Endothelial cell of umbilical vein (primary cell): ENCODE results near the gene VDAC2. TPM values are rescaled to one million over a fixed set of nuclear protein-coding genes. Genes with fewer than 3 reads are reported as not detected.
"Not testable (repeated sequence)": the region's sequence is repeated elsewhere in the genome, so short reads cannot be mapped to it uniquely, and the experiment has no call there.

ENCODE experiments used
- BruUV-seq: library from RNA; stranded (reverse); fragments of 400-500 nt; replicated peaks from 2 replicates; lab custom pipeline; 2021; lab: Mats Ljungman, UMichigan
- CTCF ChIA-PET: fragments of 300-600, 350-600 bp; sonication (Branson Sonifier 250); formaldehyde crosslinking; loops from one replicate; lab custom pipeline; 2021; ENCODE audit warnings: antibody characterized with exemption, inconsistent platforms; lab: Charles Lee
- POLR2A ChIA-PET: fragments of 300-600, 350-600 bp; sonication (Branson Sonifier 250); formaldehyde crosslinking; loops from one replicate; lab custom pipeline; 2021; ENCODE audit warnings: antibody characterized with exemption, inconsistent platforms; lab: Charles Lee
- DNase-seq: peaks from one replicate; pipeline ENCODE4 v3.0.0-alpha.2; 2011; ENCODE audit warnings: low read depth, low spot score
- FAIRE-seq: peaks from 2 replicates; lab custom pipeline; 2011; peaks lifted over from hg19 to GRCh38; lab: Jason Lieb, UNC
- H2AFZ ChIP-seq: 2 replicates; pipeline ENCODE4 v1.6.0; 2012; ENCODE audit warnings: low read depth, low read length, control low read depth, inconsistent platforms
- H3K27ac ChIP-seq: 2 replicates; pipeline ENCODE4 v1.5.1; 2011; ENCODE audit warnings: low read depth, mild to moderate bottlenecking, control low read depth, low read length, moderate library complexity; ENCODE audit not compliant: insufficient read depth
- H3K27me3 ChIP-seq, 2 experiments: 2 replicates each; pipeline versions ENCODE4 v1.6.0 to v1.6.1; 2011; ENCODE audit warnings: low read length in 2 of 2, mixed read lengths in 1 of 2; ENCODE audit not compliant: control insufficient read depth in 2 of 2, insufficient read depth in 2 of 2
- H3K36me3 ChIP-seq, 2 experiments: 2 replicates in 1 of 2; 3 replicates in 1 of 2; pipeline ENCODE4 v1.5.1; 2011; ENCODE audit warnings: low read length in 2 of 2, mild to moderate bottlenecking in 1 of 2, moderate library complexity in 1 of 2; ENCODE audit not compliant: control insufficient read depth in 2 of 2, insufficient read depth in 2 of 2; ENCODE audit errors: extremely low read depth in 1 of 2
- H3K4me1 ChIP-seq: 3 replicates; pipeline ENCODE4 v1.5.1; 2011; ENCODE audit warnings: mild to moderate bottlenecking, low read length; ENCODE audit not compliant: control insufficient read depth, insufficient read depth; ENCODE audit errors: extremely low read depth
- H3K4me2 ChIP-seq: 2 replicates; pipeline ENCODE4 v1.6.1; 2011; ENCODE audit warnings: low read length, control low read depth, mixed read lengths; ENCODE audit not compliant: insufficient read depth
- H3K4me3 ChIP-seq, 3 experiments: fragments of 200-600 bp in 1 of 3; sonication (generic), shearing (Covaris generic) in 1 of 3; replicated peaks in 1 of 3; 2 replicates each; pipeline ENCODE4 v1.5.1; 2011 to 2016; ENCODE audit warnings: control low read depth in 3 of 3, low read length in 3 of 3, mild to moderate bottlenecking in 2 of 3, inconsistent platforms in 1 of 3, low read depth in 1 of 3, moderate library complexity in 1 of 3; ENCODE audit not compliant: insufficient read depth in 1 of 3
- H3K79me2 ChIP-seq: 2 replicates; pipeline ENCODE4 v1.6.0; 2012; ENCODE audit warnings: low read length, inconsistent platforms; ENCODE audit not compliant: control insufficient read depth, insufficient read depth
- H3K9ac ChIP-seq: replicated peaks from 2 replicates; pipeline ENCODE3; 2011; ENCODE audit warnings: low read length, control low read depth; ENCODE audit not compliant: insufficient read depth; ENCODE audit errors: extremely low read depth
- H3K9me1 ChIP-seq: replicated peaks from 3 replicates; pipeline ENCODE4 v1.6.0; 2011; ENCODE audit warnings: mild to moderate bottlenecking, low read length; ENCODE audit not compliant: control insufficient read depth, insufficient read depth; ENCODE audit errors: extremely low read depth
- H3K9me3 ChIP-seq: replicated peaks from 2 replicates; pipeline ENCODE4 v1.5.1; 2012; ENCODE audit warnings: low read length, inconsistent platforms; ENCODE audit not compliant: control insufficient read depth, insufficient read depth
- H4K20me1 ChIP-seq: replicated peaks from 2 replicates; pipeline ENCODE3; 2011; ENCODE audit warnings: mild to moderate bottlenecking, low read length; ENCODE audit not compliant: control insufficient read depth, insufficient read depth; ENCODE audit errors: extremely low read depth
- CTCF ChIP-seq, 2 donors: IDR thresholded peaks; 1 replicate in 1 of 2; 2 replicates in 1 of 2; pipeline ENCODE4 v1.5.1; 2011; ENCODE audit warnings: low read length in 2 of 2, mild to moderate bottlenecking in 2 of 2, moderate library complexity in 2 of 2, control low read depth in 1 of 2, inconsistent platforms in 1 of 2, low read depth in 1 of 2; ENCODE audit not compliant: insufficient read depth in 1 of 2; ENCODE audit errors: extremely low read depth in 1 of 2
- EZH2 ChIP-seq: IDR thresholded peaks from 2 replicates; pipeline ENCODE4 v1.6.1; 2012; ENCODE audit warnings: borderline replicate concordance, low read depth, mild to moderate bottlenecking, moderate library complexity, low read length, inconsistent platforms; ENCODE audit not compliant: severe bottlenecking
- FOS ChIP-seq: IDR thresholded peaks from 2 replicates; pipeline ENCODE4 v1.6.1; 2011; ENCODE audit warnings: mild to moderate bottlenecking, low read length, moderate library complexity, borderline replicate concordance; ENCODE audit not compliant: insufficient read depth
- GATA2 ChIP-seq: IDR thresholded peaks from 2 replicates; pipeline ENCODE4 v1.7.0; 2011; ENCODE audit warnings: low read depth, mild to moderate bottlenecking, moderate library complexity, mixed read lengths, low read length; ENCODE audit not compliant: insufficient read length, insufficient read depth
- JUN ChIP-seq: IDR thresholded peaks from 2 replicates; pipeline ENCODE4 v1.6.1; 2011; ENCODE audit warnings: borderline replicate concordance, low read depth; ENCODE audit not compliant: insufficient read length, insufficient read depth
- MYC ChIP-seq: IDR thresholded peaks from one replicate; pipeline ENCODE4 v1.6.1; 2011; ENCODE audit warnings: mild to moderate bottlenecking, low read depth, low read length
- POLR2A ChIP-seq: IDR thresholded peaks from 2 replicates; pipeline ENCODE4 v1.6.1; 2012; ENCODE audit warnings: low read depth, mild to moderate bottlenecking, control low read depth, low read length
- POLR2AphosphoS5 ChIP-seq: IDR thresholded peaks from 2 replicates; pipeline ENCODE4 v1.6.1; 2012; ENCODE audit warnings: low read depth, mild to moderate bottlenecking, control low read depth, low read length, moderate library complexity; ENCODE audit not compliant: insufficient read depth
- dilution Hi-C: fragments of 300-500 bp; cut with MboI; formaldehyde crosslinking; loops from one replicate; pipeline ENCODE4 v1.15.0; 2019; ENCODE audit warnings: low sequenced_read_pairs; ENCODE audit not compliant: extremely low pct_ligation_motif_present
- intact Hi-C: fragments of 100-400 bp; cut with micrococcal nuclease; formaldehyde crosslinking; loops from one replicate; pipeline ENCODE4 v1.10.0; 2022
- polyA plus RNA-seq, 4 experiments: library from polyadenylated mRNA; depleted of rRNA in 3 of 4; stranded (reverse) in 3 of 4; unstranded in 1 of 4; fragments of >200 nt; gene quantifications; 2 replicates each; pipeline versions ENCODE4 v1.2.1 to v1.2.3, GENCODE V29; 2011 to 2012; ENCODE audit warnings: missing spikeins in 1 of 4
- total RNA-seq: library from RNA; stranded (reverse); gene quantifications from 2 replicates; pipeline ENCODE4 v1.2.3, GENCODE V29; 2021
- TF ChIP-seq, protein P1 (sequence below): IDR thresholded peaks from 2 replicates; pipeline ENCODE4 v1.6.1; 2011; ENCODE audit not compliant: insufficient read depth, insufficient read length

VDAC2 gene
- total and polyA plus RNA-seq, 2 donors (not counting 3 experiments of a cell fraction or from before 2014, with no cell fraction given): 89.3 to 222 TPM

GRCh38 chr10:75220274-75220673 is 9.7 kb downstream of the VDAC2 start:
- no TSS peak for BruUV-seq
- ChIA-PET CTCF (no interaction called here), POLR2A (no interaction called here)

DNA sequence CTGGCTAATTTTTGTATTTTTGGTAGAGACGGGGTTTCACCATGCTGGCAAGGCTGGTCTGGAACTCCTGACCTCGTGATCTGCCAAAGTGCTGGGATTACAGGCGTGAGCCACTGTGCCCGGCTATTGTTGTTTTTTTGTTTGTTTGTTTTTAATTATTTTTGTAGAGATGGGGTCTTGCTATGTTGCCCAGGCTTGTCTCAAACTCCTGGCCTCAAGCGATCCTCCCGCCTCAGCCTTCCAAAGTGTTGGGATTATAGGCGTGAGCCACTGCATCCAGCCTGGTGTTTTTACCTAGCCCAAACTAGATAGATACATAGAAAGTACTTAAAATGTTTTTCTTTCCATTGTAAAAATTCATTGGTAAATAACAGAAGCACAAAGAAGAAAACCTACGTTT is 10.9 kb downstream of the VDAC2 start:
- CTCF ChIA-PET: interaction anchor here (1.5 kb wide), 1 partner anchor 9 kb away, joined by 5 read pairs; no protein-coding TSS in a partner anchor
- H3K9me1 ChIP-seq, H4K20me1 ChIP-seq, H3K4me3 ChIP-seq, BruUV-seq, H3K9ac ChIP-seq, POLR2A ChIA-PET, H3K27ac ChIP-seq, dilution Hi-C loops, DNase-seq, intact Hi-C loops, H2AFZ ChIP-seq, H3K4me2 ChIP-seq, H3K27me3 ChIP-seq, H3K9me3 ChIP-seq, FAIRE-seq: not testable (repeated sequence)
- Histone ChIP-seq H3K4me1 (peaks cover 31% of the 10 kb centered on the region), H3K79me2 (peaks cover 72% of the 10 kb centered on the region), H3K36me3 (peaks cover 35 to 39% of the 10 kb centered on the region in 2 experiments)

More at GRCh38 chr10:75220274-75220673, 9.7 kb downstream of the VDAC2 start:
- intact Hi-C loops: no loop called here
- no peak overlapping the region for H3K4me3 ChIP-seq
- dilution Hi-C loops: no loop called here
- no peak overlapping the region for H3K4me2 ChIP-seq
- no peak overlapping the region for H3K27ac ChIP-seq
- H3K4me1 ChIP-seq: peaks cover 22% of the 10 kb centered on the region
- FAIRE-seq (no peak), DNase-seq (no peak)
- peaks cover 77% of the 10 kb centered on the region for H3K79me2 ChIP-seq
- H4K20me1 ChIP-seq: no peaks in the 10 kb centered on the region
- H3K9me3 ChIP-seq: no peaks in the 10 kb centered on the region
- H2AFZ ChIP-seq: no peak overlapping the region
- no peaks in the 10 kb centered on the region for H3K9me1 ChIP-seq
- TF ChIP-seq POLR2A (no peak), CTCF (IDR thresholded peaks at IDR 0.05; ENCODE audit: extremely low read depth in 1 of 2, insufficient read depth in 1 of 2, low read depth in 1 of 2, low read length in 2 of 2) (no peak), JUN (no peak), POLR2AphosphoS5 (no peak), EZH2 (no peak), FOS (no peak), GATA2 (no peak), MYC (no peak)
- TF ChIP-seq, protein P1, sequence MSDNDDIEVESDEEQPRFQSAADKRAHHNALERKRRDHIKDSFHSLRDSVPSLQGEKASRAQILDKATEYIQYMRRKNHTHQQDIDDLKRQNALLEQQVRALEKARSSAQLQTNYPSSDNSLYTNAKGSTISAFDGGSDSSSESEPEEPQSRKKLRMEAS: no peak
- H3K27me3 ChIP-seq: no peaks in the 10 kb centered on the region
- H3K9ac ChIP-seq: no peak overlapping the region
- peaks cover 40 to 41% of the 10 kb centered on the region in 2 experiments for H3K36me3 ChIP-seq
